HCT116 (cell line): ENCODE data around the gene NPVF. TPM values are rescaled to one million over a fixed set of nuclear protein-coding genes. Genes with fewer than 3 reads are reported as not detected.

Experiments
- ATAC-seq: fragments of 200-7000 bp; cut with Tn5 transposase; 2 replicates; pipeline ENCODE4 v1.9.1; 2020; ENCODE audit warnings: mild to moderate bottlenecking, moderate library complexity
- BruUV-seq: library from RNA; stranded (reverse); fragments of 400-500 nt; replicated peaks from 2 replicates; lab custom pipeline; 2021; lab: Mats Ljungman, UMichigan
- CTCF ChIA-PET: fragments of 300-600 bp; sonication (Branson Sonifier 250); formaldehyde crosslinking; loops from one replicate; lab custom pipeline; 2021; ENCODE audit warnings: antibody characterized with exemption; lab: Charles Lee
- POLR2A ChIA-PET: fragments of 300-600, 350-600 bp; sonication (Branson Sonifier 250); formaldehyde crosslinking; loops from one replicate; lab custom pipeline; 2021; ENCODE audit warnings: antibody characterized with exemption; lab: Charles Lee
- RAD21 ChIA-PET, 2 experiments: fragments of 300-600 bp; sonication (Branson Sonifier 250); formaldehyde crosslinking; loops; one replicate each; lab custom pipeline; 2023; ENCODE audit warnings: low total read pairs in 2 of 2; ENCODE audit not compliant: uncharacterized antibody in 2 of 2, unreplicated experiment in 2 of 2, low non-redundant PET in 1 of 2; lab: Charles Lee
- DNase-seq: peaks from one replicate; pipeline ENCODE4 v3.0.0-alpha.2; 2010; ENCODE audit warnings: low read depth, low spot score
- H2AFZ ChIP-seq: fragments of 200-600 bp; shearing (Covaris generic), sonication (generic); 2 replicates; pipeline ENCODE4 v1.6.1; 2017; ENCODE audit warnings: low read depth, mixed run types, mixed read lengths, antibody characterized with exemption, low read length; ENCODE audit not compliant: poor library complexity, severe bottlenecking
- H3K27ac ChIP-seq: 2 replicates; pipeline ENCODE4 v1.5.1; 2012; ENCODE audit warnings: low read depth, low read length
- H3K27me3 ChIP-seq: fragments of 200-600 bp; sonication (generic); 2 replicates; pipeline ENCODE4 v1.6.1; 2016; ENCODE audit warnings: mixed run types, low read length, mixed read lengths; ENCODE audit not compliant: insufficient read depth
- H3K36me3 ChIP-seq, 2 experiments: fragments of 200-500 bp in 1 of 2; fragments of 200-600 bp in 1 of 2; sonication (Bioruptor generic) in 1 of 2; sonication (generic) in 1 of 2; 2 replicates each; pipeline versions ENCODE4 v1.5.1 to v1.6.1; 2014 to 2016; ENCODE audit warnings: low read length in 2 of 2, inconsistent platforms in 1 of 2, mixed read lengths in 1 of 2, mixed run types in 1 of 2; ENCODE audit not compliant: insufficient read depth in 2 of 2, control insufficient read depth in 1 of 2
- H3K4me1 ChIP-seq, 2 experiments: fragments of 200-600 bp in 1 of 2; sonication (generic) in 1 of 2; 2 replicates each; pipeline versions ENCODE4 v1.5.1 to v1.6.1; 2012 to 2017; ENCODE audit warnings: low read length in 2 of 2, inconsistent platforms in 1 of 2, mild to moderate bottlenecking in 1 of 2, mixed read lengths in 1 of 2, mixed run types in 1 of 2, moderate library complexity in 1 of 2; ENCODE audit not compliant: insufficient read depth in 2 of 2, control insufficient read depth in 1 of 2
- H3K4me2 ChIP-seq: fragments of 200-600 bp; sonication (generic); 2 replicates; pipeline ENCODE4 v1.6.1; 2017; ENCODE audit warnings: mixed run types, low read length, mixed read lengths
- H3K4me3 ChIP-seq, 2 experiments: fragments of 200-600 bp in 1 of 2; sonication (generic) in 1 of 2; replicated peaks in 1 of 2; 2 replicates each; pipeline ENCODE4 v1.5.1; 2011 to 2016; ENCODE audit warnings: low read length in 2 of 2, control low read depth in 1 of 2, low read depth in 1 of 2, mild to moderate bottlenecking in 1 of 2, mixed read lengths in 1 of 2, mixed run types in 1 of 2
- H3K79me2 ChIP-seq: fragments of 200-600 bp; sonication (generic); 2 replicates; pipeline ENCODE4 v1.6.1; 2017; ENCODE audit warnings: mild to moderate bottlenecking, mixed run types, low read length, moderate library complexity, mixed read lengths; ENCODE audit not compliant: insufficient read depth
- H3K9ac ChIP-seq: fragments of 200-600 bp; sonication (generic); 2 replicates; pipeline ENCODE4 v1.6.1; 2016; ENCODE audit warnings: low read length, mixed read lengths
- H3K9me2 ChIP-seq: fragments of 200-600 bp; sonication (generic), shearing (Covaris generic); 2 replicates; pipeline ENCODE4 v1.6.1; 2017; ENCODE audit warnings: mixed run types, mild to moderate bottlenecking, moderate library complexity; ENCODE audit not compliant: insufficient read depth
- H3K9me3 ChIP-seq, 2 experiments: fragments of 200-500 bp in 1 of 2; fragments of 200-600 bp in 1 of 2; sonication (Bioruptor generic) in 1 of 2; sonication (generic) in 1 of 2; 2 replicates each; pipeline ENCODE4 v1.6.1; 2014 to 2017; ENCODE audit warnings: low read length in 2 of 2, mixed read lengths in 2 of 2, inconsistent platforms in 1 of 2, low read depth in 1 of 2, mild to moderate bottlenecking in 1 of 2, mixed run types in 1 of 2, moderate library complexity in 1 of 2; ENCODE audit not compliant: control insufficient read depth in 1 of 2, insufficient read depth in 1 of 2
- H4K20me1 ChIP-seq: fragments of 200-600 bp; sonication (generic), shearing (Covaris generic); 2 replicates; pipeline ENCODE4 v1.6.1; 2017; ENCODE audit warnings: mixed run types, mild to moderate bottlenecking, moderate library complexity; ENCODE audit not compliant: insufficient read depth
- ATF3 ChIP-seq: IDR thresholded peaks from 2 replicates; pipeline ENCODE4 v1.6.1; 2012
- CBX3 ChIP-seq: IDR thresholded peaks from 2 replicates; pipeline ENCODE4 v1.6.1; 2012; ENCODE audit warnings: low read depth
- CEBPB ChIP-seq: IDR thresholded peaks from 2 replicates; pipeline ENCODE4 v1.6.1; 2012; ENCODE audit warnings: low read depth
- CTCF ChIP-seq, 3 experiments: fragments of 200-600 bp in 1 of 3; sonication (generic) in 1 of 3; IDR thresholded peaks in 2 of 3; conservative IDR thresholded peaks in 1 of 3; 2 replicates each; pipeline ENCODE4 v1.5.1; 2012 to 2017; ENCODE audit warnings: low read depth in 2 of 3, low read length in 2 of 3, antibody characterized with exemption in 1 of 3, borderline replicate concordance in 1 of 3, control low read depth in 1 of 3, mild to moderate bottlenecking in 1 of 3, mixed read lengths in 1 of 3, mixed run types in 1 of 3, moderate library complexity in 1 of 3; ENCODE audit not compliant: insufficient read depth in 1 of 3
- EGR1 ChIP-seq: IDR thresholded peaks from 2 replicates; pipeline ENCODE4 v1.6.1; 2012; ENCODE audit warnings: low read depth
- ELF1 ChIP-seq: IDR thresholded peaks from 2 replicates; pipeline ENCODE4 v1.6.1; 2012; ENCODE audit warnings: low read depth, borderline replicate concordance
- EZH2phosphoT487 ChIP-seq: fragments of 200-600 bp; IDR thresholded peaks from 2 replicates; pipeline ENCODE4 v1.6.1; 2018; ENCODE audit warnings: antibody characterized with exemption, borderline replicate concordance
- FOSL1 ChIP-seq: IDR thresholded peaks from 2 replicates; pipeline ENCODE4 v1.6.1; 2012; ENCODE audit warnings: low read depth
- JUND ChIP-seq: IDR thresholded peaks from 2 replicates; pipeline ENCODE4 v1.6.1; 2012
- MAX ChIP-seq: IDR thresholded peaks from 2 replicates; pipeline ENCODE4 v1.6.1; 2012
- POLR2A ChIP-seq: IDR thresholded peaks from 2 replicates; pipeline ENCODE4 v1.7.0; 2011; ENCODE audit warnings: borderline replicate concordance; ENCODE audit not compliant: insufficient read depth, insufficient read length; ENCODE audit errors: extremely low read depth
- POLR2AphosphoS5 ChIP-seq: IDR thresholded peaks from 2 replicates; pipeline ENCODE4 v1.6.1; 2011; ENCODE audit warnings: mild to moderate bottlenecking, low read depth, low read length, moderate library complexity
- RAD21 ChIP-seq: IDR thresholded peaks from 2 replicates; pipeline ENCODE4 v1.6.1; 2012; ENCODE audit warnings: low read depth, mild to moderate bottlenecking
- REST ChIP-seq: IDR thresholded peaks from 2 replicates; pipeline ENCODE4 v1.6.1; 2012; ENCODE audit warnings: low read depth
- SIN3A ChIP-seq: IDR thresholded peaks from 2 replicates; pipeline ENCODE4 v1.6.1; 2012; ENCODE audit warnings: low read depth
- SRF ChIP-seq: IDR thresholded peaks from 2 replicates; pipeline ENCODE4 v1.6.1; 2012; ENCODE audit warnings: low read depth
- YY1 ChIP-seq: IDR thresholded peaks from 2 replicates; pipeline ENCODE4 v1.6.1; 2011; ENCODE audit warnings: low read length, low read depth, moderate library complexity, mild to moderate bottlenecking; ENCODE audit not compliant: insufficient replicate concordance; ENCODE audit errors: extremely low read depth
- ZFX ChIP-seq: fragments of 450-650 bp; IDR thresholded peaks from 2 replicates; pipeline ENCODE4 v1.6.1; 2017
- intact Hi-C: fragments of 100-400 bp; cut with micrococcal nuclease; formaldehyde crosslinking; loops from 2 replicates; pipeline ENCODE4 v1.10.0; 2022
- total RNA-seq: library from RNA; stranded (reverse); gene quantifications from one replicate; pipeline ENCODE4 v1.2.1, GENCODE V29; 2021; ENCODE audit not compliant: unreplicated experiment

NPVF gene
- total RNA-seq, 1 experiment from 2014 or later = not detected

GRCh38 chr7:25192043-25192442, 36.2 kb downstream of the NPVF start:
- DNase-seq (no peak), ATAC-seq (no peak)
- no peak overlapping the region for H3K4me2 ChIP-seq
- no peaks in the 10 kb centered on the region for H3K79me2 ChIP-seq
- RAD21 ChIA-PET = no interaction called here
- H3K4me1 ChIP-seq = no peaks in the 10 kb centered on the region
- H3K9me2 ChIP-seq = no peaks in the 10 kb centered on the region
- TF ChIP-seq SRF (no peak), JUND (no peak), FOSL1 (no peak), CTCF (IDR thresholded peaks at IDR 0.05 in 2 of 3, conservative IDR thresholded peaks at IDR 0.05 in 1 of 3; ENCODE audit: borderline replicate concordance in 1 of 3, insufficient read depth in 1 of 3, low read depth in 2 of 3, low read length in 2 of 3) (no peak), CEBPB (no peak), CBX3 (no peak), REST (no peak), ZFX (no peak), MAX (no peak), RAD21 (no peak), POLR2AphosphoS5 (no peak), EZH2phosphoT487 (no peak), EGR1 (no peak), ELF1 (no peak), YY1 (no peak), POLR2A (no peak), ATF3 (no peak), SIN3A (no peak)
- H3K36me3 ChIP-seq = no peaks in the 10 kb centered on the region
- intact Hi-C loops = no loop called here
- POLR2A ChIA-PET = no interaction called here
- H3K27me3 ChIP-seq = no peaks in the 10 kb centered on the region; the same call in 1 of the 2 replicates
- H2AFZ ChIP-seq = no peak overlapping the region
- no peak overlapping the region for H3K4me3 ChIP-seq
- no peak overlapping the region for H3K9ac ChIP-seq
- no peaks in the 10 kb centered on the region for H4K20me1 ChIP-seq
- no peak overlapping the region for H3K27ac ChIP-seq
- H3K9me3 ChIP-seq = no peaks in the 10 kb centered on the region
- CTCF ChIA-PET = interaction anchor here (1.7 to 3.2 kb wide), 2 partner anchors 12 to 25 kb away, joined by 8 to 11 read pairs; a partner anchor contains a TSS
- BruUV-seq = no TSS peak
